Measurements from ENCODE around the gene ARL5B. TPM values are rescaled to one million over a fixed set of nuclear protein-coding genes. Genes with fewer than 3 reads are reported as not detected.
A peak's percentile ranks its signal among the peaks of the same experiment; 100 is the strongest.

ARL5B gene
- total and polyA plus RNA-seq, 9 of the 15 experiments (the other 6 are each of a cell fraction or from before 2014, with no cell fraction given): 4.1 to 22.2 (median 15.1) TPM

GRCh38 chr10:18675086-18675801, 16.0 kb downstream of the ARL5B start:
- DNase-seq (ENCODE audit: extremely low read depth in 1 of 4, low spot score in 3 of 4) (no peak), FAIRE-seq (no peak), ATAC-seq (no peak)
- H3K27me3 ChIP-seq (ENCODE audit: control insufficient read depth in 2 of 2, insufficient read depth in 2 of 2, low read length in 2 of 2): no peaks in the 10 kb centered on the region
- ChIA-PET POLR2A (no interaction called here), CTCF (ENCODE audit: low intra/inter-chr PET ratio) (no interaction called here)
- H3K36me3 ChIP-seq (ENCODE audit: control insufficient read depth, insufficient read depth, low read length): peaks cover 60% of the 10 kb centered on the region
- H2AFZ ChIP-seq (ENCODE audit: low read depth, low read length): no peak overlapping the region
- H3K4me3 ChIP-seq: no peak overlapping the region
- intact Hi-C loops (cut with micrococcal nuclease): no loop called here
- H4K20me1 ChIP-seq (replicated peaks; ENCODE audit: control insufficient read depth, insufficient read depth, low read length): no peaks in the 10 kb centered on the region
- no peaks in the 10 kb centered on the region for H3K79me2 ChIP-seq (ENCODE audit: control insufficient read depth, insufficient read depth, low read length)
- BruUV-seq (replicated peaks): TSS peak; percentile 2
- 97% methylated on average over 4 of the region's 4 CpGs for WGBS (ENCODE audit: insufficient coverage, low coverage, missing lambda C conversion rate)
- no peak overlapping the region for H3K9ac ChIP-seq (ENCODE audit: insufficient read depth in 1 of 2, low read depth in 2 of 2, low read length in 2 of 2)
- no peak overlapping the region for H3K4me2 ChIP-seq (ENCODE audit: insufficient read depth, low read length)
- no peaks in the 10 kb centered on the region for H3K4me1 ChIP-seq (replicated peaks in 1 of 2; ENCODE audit: control insufficient read depth in 2 of 2, insufficient read depth in 2 of 2, low read length in 2 of 2)
- in situ Hi-C loops (cut with MboI): no loop called here
- no peaks in the 10 kb centered on the region for H3K9me1 ChIP-seq (ENCODE audit: control insufficient read depth, insufficient read depth, low read length)
- H3K9me3 ChIP-seq (replicated peaks; ENCODE audit: control insufficient read depth, insufficient read depth, low read depth, low read length): no peaks in the 10 kb centered on the region
- no peak overlapping the region for H3K27ac ChIP-seq (ENCODE audit: extremely low read depth, low read depth, low read length)
- TF ChIP-seq ZNF785 (CRISPR knock-in tag; IDR thresholded peaks at IDR 0.05) (no peak), CBX1 (IDR thresholded peaks at IDR 0.05; ENCODE audit: low read depth) (no peak), STAT6 (CRISPR knock-in tag; IDR thresholded peaks at IDR 0.05) (no peak), TCFL5 (CRISPR knock-in tag; conservative IDR thresholded peaks at IDR 0.05) (no peak), CC2D1A (IDR thresholded peaks at IDR 0.05) (no peak), NUFIP1 (IDR thresholded peaks at IDR 0.05; ENCODE audit: partially characterized antibody) (no peak), SMAD3 (CRISPR knock-in tag; conservative IDR thresholded peaks at IDR 0.05) (no peak), ARID2 (IDR thresholded peaks at IDR 0.05) (no peak), SNAPC5 (CRISPR knock-in tag; IDR thresholded peaks at IDR 0.05) (no peak), REST (IDR thresholded peaks at IDR 0.05; ENCODE audit: borderline replicate concordance) (no peak), REST (CRISPR knock-in tag; IDR thresholded peaks at IDR 0.05; ENCODE audit: low read depth) (no peak), USF1 (CRISPR knock-in tag; IDR thresholded peaks at IDR 0.05) (no peak)
